GM21576 (cell line): ENCODE data around the gene MBOAT1.
"Not testable (repeated sequence)": the region's sequence is repeated elsewhere in the genome, so short reads cannot be mapped to it uniquely, and the experiment has no call there.

Experiments used
- ATAC-seq: cut with Tn5 transposase; IDR thresholded peaks from one replicate; pipeline ENCODE4 v1.9.1; 2021; ENCODE audit warnings: mild to moderate bottlenecking, moderate library complexity; ENCODE audit not compliant: unreplicated experiment

MBOAT1 gene

GRCh38 chr6:20173833-20174792 is 38.2 kb downstream of the MBOAT1 start:
- ATAC-seq: no peak

GRCh38 chr6:20172842-20173456 is 39.3 kb downstream of the MBOAT1 start:
- ATAC-seq: no peak

DNA sequence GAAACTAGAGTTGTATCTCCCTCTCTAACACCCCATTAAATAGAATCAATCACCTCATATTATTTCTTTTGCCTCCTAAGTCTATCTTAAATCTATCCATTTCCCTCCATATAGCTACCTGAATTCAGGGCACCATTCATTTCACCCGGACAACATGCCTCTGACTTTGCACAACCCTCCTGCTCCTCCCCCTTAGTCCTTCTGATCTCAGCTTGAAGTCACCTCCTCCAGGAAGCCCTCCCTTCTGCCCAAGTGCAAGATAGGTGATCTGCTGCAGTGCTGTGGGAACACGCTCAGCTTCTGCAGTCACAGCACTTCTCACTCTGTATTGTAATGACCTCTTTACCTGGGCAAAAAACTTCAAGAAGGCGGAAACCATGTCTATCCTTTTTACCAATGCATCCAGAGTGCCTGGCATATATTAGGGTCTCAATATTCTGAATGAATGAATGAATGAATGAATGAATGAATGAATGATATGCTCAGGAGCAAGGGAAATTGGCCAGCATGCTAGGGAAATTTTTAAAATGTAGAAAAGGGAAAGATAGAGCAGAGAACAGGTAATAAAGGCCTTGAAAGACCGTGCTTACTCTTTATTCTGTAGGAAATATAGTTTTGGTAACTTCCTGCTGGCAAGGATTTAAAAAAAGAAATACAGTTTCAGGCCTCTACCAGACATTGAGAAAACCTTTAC is 41.7 kb downstream of the MBOAT1 start:
- ATAC-seq: no peak

DNA sequence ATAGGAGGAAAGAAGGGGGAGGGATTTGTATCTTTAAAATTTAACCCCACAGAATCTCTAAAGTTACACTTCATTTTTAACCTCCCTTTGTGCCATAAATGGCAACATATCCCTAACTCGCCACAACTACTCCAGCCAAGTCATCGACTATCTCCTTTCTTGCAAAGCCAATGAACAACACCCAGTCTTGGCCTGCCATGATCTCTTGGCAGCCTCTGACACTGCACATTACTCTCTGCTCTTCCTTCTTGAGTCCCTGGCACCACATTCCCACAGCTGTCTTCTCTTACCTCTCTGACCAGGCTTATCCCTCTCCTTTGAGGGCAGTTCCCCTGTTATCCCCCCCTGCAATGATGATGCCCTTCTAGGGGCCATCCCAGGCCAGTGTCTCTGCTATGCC is 42.5 kb downstream of the MBOAT1 start:
- ATAC-seq: no peak

DNA sequence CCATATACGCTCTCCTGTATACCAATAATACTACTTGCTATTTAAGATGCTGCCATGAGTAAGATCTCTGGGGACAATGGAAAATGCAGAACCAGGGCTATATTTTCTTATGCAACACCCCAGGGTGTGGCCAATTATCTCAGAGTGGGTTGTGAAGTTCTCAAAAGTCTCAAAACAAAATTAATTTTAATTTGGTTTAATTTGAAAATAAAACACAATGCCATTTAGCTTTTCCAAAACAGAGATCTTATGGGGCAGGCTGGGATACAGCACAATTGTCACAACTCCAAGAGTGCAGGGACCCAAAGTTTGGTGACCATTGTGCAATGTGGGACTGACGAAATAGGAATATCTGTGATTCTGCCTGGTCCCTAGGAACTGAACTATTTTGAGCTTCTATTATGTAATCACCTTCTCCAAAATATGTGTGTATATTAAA is 43.1 kb downstream of the MBOAT1 start:
- no peak for ATAC-seq

- ATAC-seq: no peak
Observed at GRCh38 chr6:20168690-20169089, 43.6 kb downstream of the MBOAT1 start.

- no peak for ATAC-seq
Observed at GRCh38 chr6:20167601-20168000, 44.7 kb downstream of the MBOAT1 start.

DNA sequence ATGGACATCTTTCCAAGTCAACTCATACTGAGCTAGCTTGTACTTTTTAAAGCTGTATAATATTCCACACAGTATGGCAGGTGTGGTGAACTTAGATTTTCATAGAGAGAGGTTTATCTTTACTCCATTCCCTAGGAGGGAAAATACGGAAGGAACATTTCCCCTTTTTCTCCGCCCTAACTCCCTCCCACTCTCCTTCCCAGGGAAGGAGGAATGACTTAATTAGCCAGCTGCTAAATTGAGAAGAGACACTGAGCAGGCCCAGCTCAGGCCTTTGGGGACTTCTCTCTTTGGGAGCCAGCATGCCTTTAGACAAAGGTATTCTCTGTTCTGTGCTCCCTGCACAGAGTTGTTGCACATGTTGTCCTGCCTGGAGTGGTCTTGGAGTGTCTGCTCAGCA is 46.1 kb downstream of the MBOAT1 start:
- no peak for ATAC-seq

- ATAC-seq: no peak
Observed at GRCh38 chr6:20162515-20162914, 49.8 kb downstream of the MBOAT1 start.

- no peak for ATAC-seq
Observed at GRCh38 chr6:20160541-20161283, 51.6 kb downstream of the MBOAT1 start.

- ATAC-seq: no peak
Observed at GRCh38 chr6:20159781-20160540, 52.3 kb downstream of the MBOAT1 start.

- ATAC-seq: no peak
Observed at GRCh38 chr6:20159098-20159497, 53.2 kb downstream of the MBOAT1 start.

DNA sequence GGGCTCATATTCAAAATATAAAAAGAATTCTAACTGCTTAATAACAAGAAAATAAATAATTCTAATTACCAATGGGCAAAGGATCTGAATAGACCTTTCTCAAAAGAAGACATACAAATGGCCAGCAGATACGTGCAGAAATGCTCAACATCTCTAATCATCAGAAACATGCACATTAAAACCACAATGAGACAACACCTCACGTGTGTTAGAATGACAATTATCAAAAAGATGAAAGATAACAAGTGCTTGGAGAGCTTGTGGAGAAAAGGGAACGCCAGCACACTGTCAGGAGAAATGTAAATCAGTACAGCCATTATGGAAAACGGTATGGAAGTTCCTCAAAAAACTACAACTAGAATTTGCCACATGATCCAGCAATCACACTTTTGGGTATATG is 53.6 kb downstream of the MBOAT1 start:
- no peak for ATAC-seq

GRCh38 chr6:20156824-20157223 is 55.4 kb downstream of the MBOAT1 start:
- no peak for ATAC-seq

GRCh38 chr6:20154753-20155152 is 57.5 kb downstream of the MBOAT1 start:
- no peak for ATAC-seq

DNA sequence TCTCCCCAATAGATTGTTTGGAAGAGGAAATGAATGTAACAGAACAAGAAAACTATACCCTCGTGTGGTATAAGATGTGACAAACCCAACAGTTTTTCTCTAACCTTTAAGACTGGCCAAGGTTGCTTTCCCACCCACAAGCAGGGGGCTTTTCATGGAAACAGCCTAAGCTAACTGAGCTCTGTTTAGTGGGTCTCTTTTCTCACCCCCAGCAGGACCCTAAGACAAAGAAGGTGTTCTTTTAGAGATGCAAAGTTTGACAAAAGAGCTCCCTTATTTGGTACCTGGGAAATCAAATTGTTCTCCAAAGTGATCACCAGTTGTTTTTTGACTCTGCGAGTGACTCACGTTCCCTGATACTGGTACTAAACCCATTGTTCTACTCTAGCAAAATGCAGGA is 59.1 kb downstream of the MBOAT1 start:
- ATAC-seq: no peak

GRCh38 chr6:20148433-20148832 is 63.8 kb downstream of the MBOAT1 start:
- no peak for ATAC-seq

DNA sequence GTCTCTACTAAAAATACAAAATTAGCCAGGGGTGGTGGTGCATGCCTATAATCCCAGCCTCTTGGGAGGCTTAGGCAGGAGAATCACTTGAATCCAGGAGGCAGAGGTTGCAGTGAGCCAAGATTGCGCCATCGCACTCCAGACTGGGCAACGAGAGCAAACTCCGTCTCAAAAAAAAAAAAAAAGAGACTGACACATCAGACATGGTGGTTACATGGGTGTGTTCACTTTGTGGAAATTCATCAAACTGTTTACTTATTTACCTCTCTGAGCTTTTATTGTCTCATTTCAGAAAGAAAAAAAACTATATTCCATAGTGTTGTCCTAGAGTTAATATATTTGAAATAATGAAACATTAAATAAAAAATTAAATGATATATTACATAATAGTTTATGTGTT is 64.8 kb downstream of the MBOAT1 start:
- no peak for ATAC-seq

DNA sequence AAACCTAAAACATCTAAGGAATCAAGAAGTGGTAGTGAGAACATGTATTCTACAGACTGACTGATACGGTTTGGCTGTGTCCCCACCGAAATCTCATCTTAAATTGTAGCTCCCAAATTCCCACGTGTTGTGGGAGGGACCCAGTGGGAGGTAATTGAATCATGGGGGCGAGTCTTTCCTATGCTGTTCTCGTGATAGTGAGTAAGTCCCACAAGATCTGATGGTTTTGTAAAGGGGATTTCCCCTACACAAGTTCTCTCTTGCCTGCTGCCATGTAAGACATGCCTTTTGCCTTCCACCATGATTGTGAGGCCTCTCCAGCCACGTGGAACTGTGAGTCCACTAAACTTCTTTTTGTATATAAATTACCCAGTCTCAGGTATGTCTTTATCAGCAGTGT is 65.4 kb downstream of the MBOAT1 start:
- ATAC-seq: not testable (repeated sequence)

GRCh38 chr6:20146291-20146690 is 66.0 kb downstream of the MBOAT1 start:
- no peak for ATAC-seq
